Neuron (in vitro differentiated cells): ENCODE results near the gene TMEM181.
"Not testable (repeated sequence)": the region's sequence is repeated elsewhere in the genome, so short reads cannot be mapped to it uniquely, and the experiment has no call there.

Experiments
- H2AFZ ChIP-seq: one replicate; pipeline ENCODE4 v1.6.1; 2013; ENCODE audit warnings: low read depth, mild to moderate bottlenecking, inconsistent platforms, low read length, moderate library complexity
- H3K27me3 ChIP-seq: one replicate; pipeline ENCODE4 v1.6.1; 2013; ENCODE audit warnings: low read length; ENCODE audit not compliant: insufficient read depth
- H3K36me3 ChIP-seq: one replicate; pipeline ENCODE4 v1.6.1; 2013; ENCODE audit warnings: low read length; ENCODE audit not compliant: insufficient read depth
- H3K4me1 ChIP-seq: one replicate; pipeline ENCODE4 v1.6.1; 2013; ENCODE audit warnings: low read length; ENCODE audit not compliant: insufficient read depth
- H3K4me3 ChIP-seq: 2 replicates; pipeline ENCODE4 v1.5.1; 2013; ENCODE audit warnings: mild to moderate bottlenecking, low read length, moderate library complexity
- H3K9me3 ChIP-seq: one replicate; pipeline ENCODE4 v1.6.1; 2013; ENCODE audit warnings: low read length

TMEM181 gene

GRCh38 chr6:158668707-158669103, 108.8 kb downstream of the TMEM181 start:
- Histone ChIP-seq H3K4me1 (no peaks in the 10 kb centered on the region), H3K36me3 (no peaks in the 10 kb centered on the region), H3K27me3 (peaks cover 31% of the 10 kb centered on the region), H3K9me3 (no peaks in the 10 kb centered on the region), H2AFZ (no peak overlapping the region), H3K4me3 (no peak overlapping the region)

- Histone ChIP-seq H3K27me3 (peaks cover 28% of the 10 kb centered on the region), H2AFZ (no peak overlapping the region), H3K36me3 (no peaks in the 10 kb centered on the region), H3K4me1 (no peaks in the 10 kb centered on the region), H3K9me3 (no peaks in the 10 kb centered on the region), H3K4me3 (no peak overlapping the region)
These were observed 109.5 kb downstream of the TMEM181 start for GRCh38 chr6:158669145-158670035.

GRCh38 chr6:158672119-158672518, 112.2 kb downstream of the TMEM181 start:
- not testable (repeated sequence) for H3K4me1 ChIP-seq, H2AFZ ChIP-seq, H3K36me3 ChIP-seq, H3K4me3 ChIP-seq, H3K9me3 ChIP-seq
- H3K27me3 ChIP-seq: peaks cover 14% of the 10 kb centered on the region

- H3K36me3 ChIP-seq: no peaks in the 10 kb centered on the region
- no peaks in the 10 kb centered on the region for H3K9me3 ChIP-seq
- H3K4me3 ChIP-seq: no peak overlapping the region
- peaks cover 8% of the 10 kb centered on the region for H3K27me3 ChIP-seq
- H2AFZ ChIP-seq: no peak overlapping the region
- H3K4me1 ChIP-seq: no peaks in the 10 kb centered on the region
These were observed 112.8 kb downstream of the TMEM181 start for GRCh38 chr6:158672726-158673125.

- no peaks in the 10 kb centered on the region for H3K36me3 ChIP-seq
- peaks cover 2% of the 10 kb centered on the region for H3K27me3 ChIP-seq
- no peak overlapping the region for H3K4me3 ChIP-seq
- no peaks in the 10 kb centered on the region for H3K9me3 ChIP-seq
- H3K4me1 ChIP-seq: no peaks in the 10 kb centered on the region
- H2AFZ ChIP-seq: no peak overlapping the region
These were observed 114.6 kb downstream of the TMEM181 start for GRCh38 chr6:158674342-158675131.

GRCh38 chr6:158677094-158677493, 117.2 kb downstream of the TMEM181 start:
- H3K4me1 ChIP-seq, H2AFZ ChIP-seq, H3K9me3 ChIP-seq, H3K4me3 ChIP-seq, H3K27me3 ChIP-seq, H3K36me3 ChIP-seq: not testable (repeated sequence)

- Histone ChIP-seq H3K4me3 (no peak overlapping the region), H3K27me3 (peaks cover 2% of the 10 kb centered on the region), H2AFZ (no peak overlapping the region), H3K4me1 (no peaks in the 10 kb centered on the region), H3K9me3 (no peaks in the 10 kb centered on the region), H3K36me3 (no peaks in the 10 kb centered on the region)
These were observed 118.2 kb downstream of the TMEM181 start for GRCh38 chr6:158677906-158678578.

- Histone ChIP-seq H3K4me1 (no peaks in the 10 kb centered on the region), H3K27me3 (peaks cover 2% of the 10 kb centered on the region), H3K36me3 (no peaks in the 10 kb centered on the region), H2AFZ (no peak overlapping the region), H3K4me3 (no peak overlapping the region), H3K9me3 (no peaks in the 10 kb centered on the region)
These were observed 120.1 kb downstream of the TMEM181 start for GRCh38 chr6:158680015-158680414.

- Histone ChIP-seq H2AFZ (no peak overlapping the region), H3K4me3 (no peak overlapping the region), H3K27me3 (peaks cover 2% of the 10 kb centered on the region), H3K4me1 (no peaks in the 10 kb centered on the region), H3K9me3 (no peaks in the 10 kb centered on the region), H3K36me3 (no peaks in the 10 kb centered on the region)
These were observed 120.6 kb downstream of the TMEM181 start for GRCh38 chr6:158680481-158680880.

GRCh38 chr6:158684311-158684710, 124.4 kb downstream of the TMEM181 start:
- Histone ChIP-seq H3K36me3 (no peaks in the 10 kb centered on the region), H2AFZ (no peak overlapping the region), H3K4me1 (no peaks in the 10 kb centered on the region), H3K4me3 (no peak overlapping the region), H3K9me3 (no peaks in the 10 kb centered on the region), H3K27me3 (no peaks in the 10 kb centered on the region)

- Histone ChIP-seq H3K36me3 (no peaks in the 10 kb centered on the region), H3K27me3 (no peaks in the 10 kb centered on the region), H3K4me1 (no peaks in the 10 kb centered on the region), H2AFZ (no peak overlapping the region), H3K4me3 (no peak overlapping the region), H3K9me3 (no peaks in the 10 kb centered on the region)
These were observed 124.9 kb downstream of the TMEM181 start for GRCh38 chr6:158684745-158685324.
